GM18499 (cell line): ENCODE measurements around the gene BRIX1.
A peak's percentile ranks its signal among the peaks of the same experiment; 100 is the strongest.
"Not testable (repeated sequence)": the region's sequence is repeated elsewhere in the genome, so short reads cannot be mapped to it uniquely, and the experiment has no call there.

Experiments
- ATAC-seq: cut with Tn5 transposase; IDR thresholded peaks from one replicate; pipeline ENCODE4 v1.9.1; 2021; ENCODE audit warnings: moderate number of reproducible peaks; ENCODE audit not compliant: insufficient read depth, unreplicated experiment

BRIX1 gene

DNA sequence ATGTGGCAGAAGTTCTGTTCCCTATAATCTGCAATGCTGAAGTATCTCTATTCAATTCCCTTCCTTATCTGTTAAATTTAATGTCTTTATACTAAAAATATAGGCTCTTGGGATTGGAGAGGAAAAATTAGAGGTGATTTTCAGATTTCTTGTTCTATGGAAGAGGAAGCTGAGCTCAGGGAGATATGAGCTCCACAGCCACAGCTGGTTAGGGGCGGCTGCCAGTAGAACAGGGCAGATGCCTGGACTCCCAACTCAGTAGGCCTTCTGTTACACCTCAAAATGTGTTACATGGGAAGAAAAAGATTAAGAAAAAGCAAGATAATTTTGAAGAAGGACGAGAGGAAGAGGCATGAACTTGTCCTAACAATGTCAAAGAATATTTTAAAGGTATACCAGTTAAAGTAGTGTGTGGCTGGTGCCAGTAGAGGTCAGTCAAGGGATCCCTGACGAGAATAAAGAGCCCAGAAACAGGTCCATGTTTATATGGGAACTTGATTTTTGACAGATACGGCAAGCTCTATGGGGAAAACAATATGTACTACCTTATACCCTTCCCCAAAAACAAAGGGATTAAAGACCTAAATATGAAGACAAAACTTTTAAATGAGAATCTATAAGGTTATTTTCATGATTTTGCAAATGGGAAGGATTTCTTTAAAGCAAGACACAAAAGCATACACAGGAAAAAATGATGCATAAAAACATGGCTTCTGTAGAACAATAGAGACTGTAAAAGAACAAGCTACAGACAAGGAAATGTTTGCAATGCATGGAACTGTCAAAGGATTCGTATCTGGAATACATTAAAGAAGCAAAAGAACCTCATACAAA lies 42.6 kb downstream of the BRIX1 start:
- no peak for ATAC-seq

DNA sequence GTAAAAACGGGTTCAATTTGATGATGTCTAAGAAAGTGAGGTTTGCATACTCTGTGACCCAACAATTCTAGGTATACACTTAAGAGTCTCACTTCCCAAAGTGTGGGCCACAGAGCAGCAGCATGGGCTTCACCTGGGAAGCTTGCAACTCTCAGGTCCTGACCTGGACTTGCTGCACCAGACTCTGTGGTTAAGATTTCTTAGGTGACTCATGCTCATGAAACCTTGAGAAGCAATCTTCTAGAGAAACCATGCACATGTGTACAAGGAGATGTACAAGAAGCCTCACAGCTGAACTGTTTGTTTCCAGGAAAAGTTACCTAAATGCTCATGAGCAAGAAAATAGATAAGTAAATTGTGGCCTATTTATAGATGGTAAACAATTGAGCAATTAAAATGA lies 43.8 kb downstream of the BRIX1 start:
- ATAC-seq, result peak; percentile 97

DNA sequence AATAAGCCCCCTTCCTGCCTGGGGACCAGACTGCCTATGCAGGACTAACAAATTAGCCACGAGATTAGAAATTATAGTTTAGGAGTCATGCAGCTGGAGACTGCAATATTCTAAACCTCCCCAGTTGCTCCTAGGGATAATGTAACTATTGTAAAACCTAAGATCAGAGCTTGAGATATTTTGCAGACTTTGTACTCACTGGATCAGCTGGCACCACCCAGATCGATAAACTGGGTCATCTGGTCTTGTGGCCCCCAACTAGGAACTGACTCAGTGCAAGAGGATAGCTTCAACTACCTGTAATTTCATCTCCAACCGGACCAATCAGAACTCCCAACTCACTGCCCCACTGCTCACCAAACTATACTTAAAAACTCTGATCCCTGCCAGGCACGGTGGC lies 52.0 kb downstream of the BRIX1 start:
- ATAC-seq, result no peak

DNA sequence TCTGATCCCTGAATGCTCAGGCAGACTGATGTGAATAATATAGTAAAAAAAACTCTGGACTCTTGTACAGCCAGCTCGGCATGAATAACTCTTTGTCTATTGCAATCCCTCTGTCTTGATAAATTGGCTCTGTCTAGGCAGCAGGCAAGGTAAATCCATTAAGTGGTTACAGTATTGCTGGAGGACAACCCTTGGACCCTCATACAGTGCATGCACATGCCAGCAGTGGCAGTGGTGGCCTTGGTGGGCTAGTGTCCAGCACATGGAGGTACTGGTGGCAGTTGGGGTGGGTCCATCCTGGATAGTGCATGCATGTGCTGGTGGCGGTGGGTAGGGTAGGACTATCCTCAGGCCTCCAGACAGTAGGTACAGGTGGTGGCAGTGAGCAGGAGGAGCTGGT lies 52.7 kb downstream of the BRIX1 start:
- no peak for ATAC-seq

- no peak for ATAC-seq
These were observed 55.0 kb downstream of the BRIX1 start for GRCh38 chr5:34970552-34970951.

GRCh38 chr5:34971655-34972054 lies 56.1 kb downstream of the BRIX1 start:
- ATAC-seq, result not testable (repeated sequence)
